Karpas-422 (cell line): ENCODE measurements around the gene SNTG2. TPM values are rescaled to one million over a fixed set of nuclear protein-coding genes. Genes with fewer than 3 reads are reported as not detected.
"Not testable (repeated sequence)": the region's sequence is repeated elsewhere in the genome, so short reads cannot be mapped to it uniquely, and the experiment has no call there.

Experiments
- DNase-seq: peaks from one replicate; pipeline ENCODE4 v3.0.0-alpha.2; 2015
- H2AFZ ChIP-seq: fragments of 200-600 bp; sonication (generic); 2 replicates; pipeline ENCODE4 v1.6.1; 2014; ENCODE audit warnings: antibody characterized with exemption, low read length, mixed read lengths
- H3K27ac ChIP-seq: fragments of 200-600 bp; sonication (generic); 2 replicates; pipeline ENCODE4 v1.5.1; 2014; ENCODE audit warnings: mild to moderate bottlenecking, low read length, moderate library complexity
- H3K27me3 ChIP-seq: fragments of 200-600 bp; sonication (generic); 2 replicates; pipeline ENCODE4 v1.6.1; 2014; ENCODE audit warnings: low read length, mixed read lengths
- H3K36me3 ChIP-seq: fragments of 200-600 bp; sonication (generic); 2 replicates; pipeline ENCODE4 v1.6.1; 2014; ENCODE audit warnings: low read length, mixed read lengths; ENCODE audit not compliant: insufficient read depth
- H3K4me1 ChIP-seq: fragments of 200-600 bp; sonication (generic); 2 replicates; pipeline ENCODE4 v1.6.1; 2014; ENCODE audit warnings: mild to moderate bottlenecking, low read length, mixed read lengths
- H3K4me2 ChIP-seq: fragments of 200-600 bp; sonication (generic); 2 replicates; pipeline ENCODE4 v1.6.1; 2014; ENCODE audit warnings: low read length, low read depth, mild to moderate bottlenecking; ENCODE audit not compliant: poor library complexity, severe bottlenecking
- H3K4me3 ChIP-seq: fragments of 200-600 bp; sonication (generic); 2 replicates; pipeline ENCODE4 v1.5.1; 2014; ENCODE audit warnings: mild to moderate bottlenecking, antibody characterized with exemption, low read length, mixed read lengths
- H3K79me2 ChIP-seq: fragments of 200-600 bp; sonication (generic); 2 replicates; pipeline ENCODE4 v1.6.1; 2014; ENCODE audit warnings: mild to moderate bottlenecking, low read length, mixed read lengths
- H3K9ac ChIP-seq: fragments of 200-600 bp; sonication (generic); 2 replicates; pipeline ENCODE4 v1.6.0; 2014; ENCODE audit warnings: low read length
- H3K9me2 ChIP-seq: fragments of 200-600 bp; sonication (generic), shearing (Covaris generic); replicated peaks from 2 replicates; pipeline ENCODE4 v1.6.0; 2014; ENCODE audit warnings: mild to moderate bottlenecking, low read length, moderate library complexity; ENCODE audit not compliant: insufficient read depth
- H3K9me3 ChIP-seq: fragments of 300-700, 200-600 bp; sonication (generic); 2 replicates; pipeline ENCODE4 v1.6.1; 2014; ENCODE audit warnings: low read length, mixed read lengths
- H4K20me1 ChIP-seq: fragments of 200-600 bp; sonication (generic); 2 replicates; pipeline ENCODE4 v1.6.1; 2014; ENCODE audit warnings: mild to moderate bottlenecking, antibody characterized with exemption, low read length, low read depth; ENCODE audit not compliant: insufficient read depth
- total RNA-seq: library from RNA; depleted of rRNA; stranded (reverse); fragments of >200 nt; shearing (Covaris generic); gene quantifications from 2 replicates; pipeline ENCODE4 v1.2.3, GENCODE V29; 2014; ENCODE audit warnings: low replicate concordance

The SNTG2 gene
- total RNA-seq, 1 experiment from 2014 or later: not detected

GRCh38 chr2:1106344-1106743 is 155.7 kb downstream of the SNTG2 start:
- H3K4me3 ChIP-seq, H2AFZ ChIP-seq, H3K4me2 ChIP-seq, H3K9me2 ChIP-seq, H3K36me3 ChIP-seq, H3K4me1 ChIP-seq, H4K20me1 ChIP-seq, H3K27me3 ChIP-seq, H3K9me3 ChIP-seq, H3K9ac ChIP-seq, H3K79me2 ChIP-seq, DNase-seq, H3K27ac ChIP-seq: not testable (repeated sequence)

DNA sequence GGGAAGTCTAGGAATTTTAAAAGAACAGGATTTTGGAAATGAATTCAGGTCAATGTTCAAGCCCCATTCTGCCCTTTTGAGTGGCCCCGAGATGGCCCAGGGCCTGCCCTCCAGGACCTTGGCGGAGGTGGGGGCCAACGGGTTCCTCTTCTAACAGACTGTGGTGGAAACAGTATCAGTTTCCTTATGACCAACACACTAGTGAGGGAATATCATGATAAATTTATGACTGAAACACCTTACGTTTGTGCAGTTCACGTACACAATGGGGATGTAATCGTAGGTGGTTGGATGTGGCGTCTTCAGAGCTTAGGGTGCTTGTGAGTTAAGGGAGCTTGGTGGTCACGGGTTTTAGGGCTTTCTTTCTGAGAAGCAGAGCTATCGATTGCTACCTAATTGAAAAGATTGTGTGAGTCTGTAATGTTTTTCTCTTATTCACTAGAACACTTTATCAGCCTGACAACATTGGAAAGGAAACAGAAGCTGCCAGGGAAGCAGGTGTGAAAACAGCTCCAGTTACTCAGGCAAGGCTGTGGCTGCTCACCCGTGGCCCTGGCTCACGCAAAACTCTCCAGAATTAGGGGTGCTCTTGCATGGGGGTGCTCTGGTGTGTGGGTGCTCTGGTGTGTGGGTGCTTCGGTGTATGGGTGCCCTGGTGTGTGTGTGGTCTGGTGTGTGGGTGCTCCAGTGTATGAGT is 165.3 kb downstream of the SNTG2 start:
- no peaks in the 10 kb centered on the region for H4K20me1 ChIP-seq
- H3K27ac ChIP-seq: no peak overlapping the region
- no peak overlapping the region for H2AFZ ChIP-seq

GRCh38 chr2:1117569-1117968 is 166.9 kb downstream of the SNTG2 start:
- H3K4me2 ChIP-seq: no peak overlapping the region
- no peaks in the 10 kb centered on the region; the same call in 1 of the 2 replicates for H3K9me3 ChIP-seq
- no peak for DNase-seq
- H3K4me1 ChIP-seq: no peaks in the 10 kb centered on the region
- no peaks in the 10 kb centered on the region for H3K27me3 ChIP-seq
- no peak overlapping the region for H3K4me3 ChIP-seq
- H3K9me2 ChIP-seq: no peaks in the 10 kb centered on the region
- no peaks in the 10 kb centered on the region for H4K20me1 ChIP-seq
- no peak overlapping the region for H3K27ac ChIP-seq
- no peaks in the 10 kb centered on the region for H3K36me3 ChIP-seq
- H3K79me2 ChIP-seq: no peaks in the 10 kb centered on the region
- H2AFZ ChIP-seq: no peak overlapping the region
- H3K9ac ChIP-seq: no peak overlapping the region

More for the DNA sequence above, 165.3 kb downstream of the SNTG2 start:
- no peaks in the 10 kb centered on the region for H3K79me2 ChIP-seq
- H3K4me1 ChIP-seq: no peaks in the 10 kb centered on the region
- no peak for DNase-seq
- no peak overlapping the region for H3K4me3 ChIP-seq
- no peak overlapping the region for H3K4me2 ChIP-seq
- no peaks in the 10 kb centered on the region for H3K27me3 ChIP-seq
- no peak overlapping the region for H3K9ac ChIP-seq
- no peaks in the 10 kb centered on the region; the same call in 1 of the 2 replicates for H3K9me3 ChIP-seq
- no peaks in the 10 kb centered on the region for H3K36me3 ChIP-seq
- no peaks in the 10 kb centered on the region for H3K9me2 ChIP-seq

DNA sequence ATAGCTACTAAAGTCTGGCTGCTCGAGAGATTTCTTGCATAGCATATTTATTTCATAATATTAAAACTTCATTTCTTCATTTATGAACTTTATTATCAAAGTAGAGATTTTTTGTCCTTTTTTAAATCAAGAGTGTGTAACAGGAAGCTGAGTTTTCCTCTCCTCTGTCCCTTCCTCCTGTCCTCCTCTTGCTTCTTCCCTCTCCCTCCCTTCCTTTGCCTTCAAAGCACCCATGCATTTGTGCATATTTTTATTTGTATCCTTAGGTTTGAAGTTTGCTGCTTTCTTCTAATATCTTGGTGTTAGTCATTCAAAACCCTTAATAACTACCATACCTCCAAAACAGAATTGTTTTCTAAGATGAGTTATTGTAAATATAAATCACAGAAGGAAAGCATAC is 174.6 kb downstream of the SNTG2 start:
- Histone ChIP-seq H3K9me3 (no peaks in the 10 kb centered on the region), H3K36me3 (no peaks in the 10 kb centered on the region), H3K4me2 (no peak overlapping the region), H3K27ac (no peak overlapping the region), H3K27me3 (no peaks in the 10 kb centered on the region), H3K79me2 (no peaks in the 10 kb centered on the region), H3K4me1 (no peaks in the 10 kb centered on the region), H3K4me3 (no peak overlapping the region), H4K20me1 (no peaks in the 10 kb centered on the region), H3K9me2 (no peaks in the 10 kb centered on the region), H2AFZ (no peak overlapping the region), H3K9ac (no peak overlapping the region)
- DNase-seq: no peak

DNA sequence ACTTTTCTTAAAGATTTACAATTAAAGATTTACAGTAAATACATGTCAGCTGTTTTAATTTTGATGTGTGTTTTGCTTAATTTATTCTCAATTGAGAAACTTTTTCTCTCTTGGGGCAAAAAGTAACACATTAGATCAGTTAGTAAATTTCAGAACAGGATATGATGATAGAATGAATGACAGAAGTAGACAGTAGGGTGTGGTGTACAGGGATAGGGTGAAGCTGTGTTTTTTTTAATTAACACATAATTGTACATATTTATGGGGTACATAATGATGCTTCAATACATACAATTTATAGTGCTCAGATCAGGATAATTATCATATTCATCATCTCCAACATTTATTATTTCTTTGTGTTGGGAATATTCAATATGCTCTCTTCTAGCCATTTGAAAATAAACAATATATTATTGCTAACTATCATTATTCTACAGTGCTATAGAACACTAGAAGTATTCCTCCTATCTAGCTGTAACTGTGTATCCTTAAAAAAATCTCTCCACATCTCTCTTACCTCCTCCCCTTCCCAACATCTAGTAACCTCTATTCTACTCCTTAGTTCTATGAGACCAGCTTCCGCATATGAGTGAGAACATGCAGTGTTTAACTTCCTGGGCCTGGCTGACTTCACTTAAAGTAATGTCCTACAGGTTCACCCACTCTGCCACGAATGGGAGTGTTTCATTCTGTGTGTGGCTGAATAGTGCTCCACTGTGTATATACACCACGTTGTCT is 175.2 kb downstream of the SNTG2 start:
- no peak for DNase-seq
- no peaks in the 10 kb centered on the region for H3K4me1 ChIP-seq
- H3K4me3 ChIP-seq: no peak overlapping the region
- H3K9me3 ChIP-seq: no peaks in the 10 kb centered on the region
- no peaks in the 10 kb centered on the region for H3K36me3 ChIP-seq
- H3K4me2 ChIP-seq: no peak overlapping the region
- H3K9ac ChIP-seq: no peak overlapping the region
- no peaks in the 10 kb centered on the region for H4K20me1 ChIP-seq
- no peak overlapping the region for H2AFZ ChIP-seq
- H3K27me3 ChIP-seq: no peaks in the 10 kb centered on the region
- H3K79me2 ChIP-seq: no peaks in the 10 kb centered on the region
- no peaks in the 10 kb centered on the region for H3K9me2 ChIP-seq
- H3K27ac ChIP-seq: no peak overlapping the region

DNA sequence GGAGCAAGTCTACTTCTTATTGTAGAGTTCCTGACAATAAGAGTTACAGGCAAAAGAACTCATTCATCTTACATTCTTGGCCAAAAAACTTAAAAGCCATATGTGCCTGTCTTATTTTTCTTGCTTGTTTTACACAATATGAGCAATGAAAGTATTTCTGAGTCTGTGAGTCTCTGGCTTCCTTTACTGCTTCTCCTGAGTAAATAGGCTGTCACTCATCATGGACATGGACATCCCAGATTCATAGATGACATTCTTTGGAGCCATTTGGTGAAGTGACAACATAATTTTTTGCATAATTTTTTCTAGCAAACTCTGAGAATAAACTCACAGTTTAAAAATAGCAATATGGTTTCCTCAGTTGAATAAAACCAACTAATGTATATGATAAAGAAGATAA is 179.3 kb downstream of the SNTG2 start:
- no peaks in the 10 kb centered on the region for H3K79me2 ChIP-seq
- no peak overlapping the region for H3K9ac ChIP-seq
- no peak overlapping the region for H3K4me3 ChIP-seq
- H2AFZ ChIP-seq: no peak overlapping the region
- no peak overlapping the region for H3K4me2 ChIP-seq
- H3K4me1 ChIP-seq: no peaks in the 10 kb centered on the region
- no peak for DNase-seq
- no peaks in the 10 kb centered on the region for H3K9me3 ChIP-seq
- H3K9me2 ChIP-seq: no peaks in the 10 kb centered on the region
- H3K36me3 ChIP-seq: no peaks in the 10 kb centered on the region
- H4K20me1 ChIP-seq: no peaks in the 10 kb centered on the region
- H3K27me3 ChIP-seq: no peaks in the 10 kb centered on the region
- H3K27ac ChIP-seq: no peak overlapping the region

DNA sequence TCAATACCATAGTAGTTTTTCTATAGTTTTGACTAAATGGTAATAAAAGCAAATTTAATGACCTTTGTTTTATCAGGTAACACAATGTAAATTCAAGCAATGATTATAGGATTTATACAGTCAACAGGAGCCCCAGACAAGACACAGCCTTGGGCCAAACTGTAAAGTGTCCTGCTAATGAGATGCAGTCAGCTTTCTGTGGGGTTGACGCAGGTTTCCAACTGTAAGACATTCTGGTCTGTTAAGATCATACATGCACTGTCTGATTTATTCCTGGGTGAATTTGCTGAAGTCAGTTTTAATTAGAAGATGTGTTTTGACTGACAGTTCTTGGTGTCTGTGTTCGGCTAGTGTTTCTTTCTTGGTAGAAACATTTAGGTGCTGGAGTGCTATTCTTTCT is 180.3 kb downstream of the SNTG2 start:
- H4K20me1 ChIP-seq: no peaks in the 10 kb centered on the region
- H3K27ac ChIP-seq: no peak overlapping the region
- H3K9me3 ChIP-seq: no peaks in the 10 kb centered on the region
- no peak overlapping the region for H2AFZ ChIP-seq
- H3K4me2 ChIP-seq: no peak overlapping the region
- H3K4me3 ChIP-seq: no peak overlapping the region
- DNase-seq: no peak
- H3K9ac ChIP-seq: no peak overlapping the region
- no peaks in the 10 kb centered on the region for H3K79me2 ChIP-seq
- no peaks in the 10 kb centered on the region for H3K9me2 ChIP-seq
- no peaks in the 10 kb centered on the region for H3K27me3 ChIP-seq
- no peaks in the 10 kb centered on the region for H3K4me1 ChIP-seq
- H3K36me3 ChIP-seq: no peaks in the 10 kb centered on the region

- no peaks in the 10 kb centered on the region for H4K20me1 ChIP-seq
- H3K4me1 ChIP-seq: no peaks in the 10 kb centered on the region
- H3K36me3 ChIP-seq: no peaks in the 10 kb centered on the region
- H3K9me3 ChIP-seq: no peaks in the 10 kb centered on the region
- no peak for DNase-seq
- H3K4me3 ChIP-seq: no peak overlapping the region
- H2AFZ ChIP-seq: no peak overlapping the region
- H3K27ac ChIP-seq: no peak overlapping the region
- H3K9me2 ChIP-seq: no peaks in the 10 kb centered on the region
- H3K27me3 ChIP-seq: no peaks in the 10 kb centered on the region
- no peaks in the 10 kb centered on the region for H3K79me2 ChIP-seq
- no peak overlapping the region for H3K9ac ChIP-seq
- no peak overlapping the region for H3K4me2 ChIP-seq
Observed at GRCh38 chr2:1132328-1132969, 181.8 kb downstream of the SNTG2 start.
